ENCODE data around the gene PDHA1. TPM values are rescaled to one million over a fixed set of nuclear protein-coding genes. Genes with fewer than 3 reads are reported as not detected.

PDHA1 gene
- total RNA-seq, 1 experiment from 2014 or later = 275 TPM

GRCh38 chrX:19392703-19393102, 49.0 kb downstream of the PDHA1 start:
- Mint-ChIP-seq H3K4me1 (ENCODE audit: low read depth, unreplicated experiment) (no peaks in the 10 kb centered on the region), H3K27me3 (ENCODE audit: insufficient read depth, unreplicated experiment) (no peaks in the 10 kb centered on the region), H3K36me3 (ENCODE audit: insufficient read depth, unreplicated experiment) (no peaks in the 10 kb centered on the region), H3K4me3 (ENCODE audit: unreplicated experiment) (no peak overlapping the region), H3K27ac (ENCODE audit: unreplicated experiment) (no peak overlapping the region), H3K9me3 (ENCODE audit: unreplicated experiment) (no peaks in the 10 kb centered on the region)
- intact Hi-C loops (cut with micrococcal nuclease; ENCODE audit: unreplicated experiment) = no loop called here
- H3K27me3 ChIP-seq (replicated peaks; ENCODE audit: control insufficient read depth, insufficient read depth, low read length) = no peaks in the 10 kb centered on the region
- CTCF ChIA-PET = no interaction called here
- DNase-seq = no peak
- POLR2A ChIA-PET = no interaction called here
- no peak for TF ChIP-seq CTCF (IDR thresholded peaks at IDR 0.05; ENCODE audit: insufficient read depth in 1 of 2, low read depth in 1 of 2, low read length in 1 of 2, severe bottlenecking in 1 of 2, unreplicated experiment in 1 of 2)
- no peaks in the 10 kb centered on the region for H3K9me3 ChIP-seq
- no peaks in the 10 kb centered on the region for H3K36me3 ChIP-seq (ENCODE audit: control insufficient read depth, insufficient read depth, low read length)
- H3K4me1 ChIP-seq = no peaks in the 10 kb centered on the region
- no peak overlapping the region for H3K4me3 ChIP-seq (ENCODE audit: low read depth, low read length)
- BruUV-seq (replicated peaks) = no TSS peak

GRCh38 chrX:19403696-19404095, 60.0 kb downstream of the PDHA1 start:
- no peak for DNase-seq
- no peak overlapping the region for H3K27ac Mint-ChIP-seq (ENCODE audit: unreplicated experiment)
- Histone ChIP-seq H3K9me3 (no peaks in the 10 kb centered on the region), H3K4me1 (no peaks in the 10 kb centered on the region), H3K36me3 (ENCODE audit: control insufficient read depth, insufficient read depth, low read length) (no peaks in the 10 kb centered on the region), H3K4me3 (ENCODE audit: low read depth, low read length) (no peak overlapping the region), H3K27me3 (replicated peaks; ENCODE audit: control insufficient read depth, insufficient read depth, low read length) (no peaks in the 10 kb centered on the region)
- intact Hi-C loops (cut with micrococcal nuclease; ENCODE audit: unreplicated experiment) = no loop called here
- ChIA-PET POLR2A (no interaction called here), CTCF (no interaction called here)
- TF ChIP-seq CTCF (IDR thresholded peaks at IDR 0.05; ENCODE audit: insufficient read depth in 1 of 2, low read depth in 1 of 2, low read length in 1 of 2, severe bottlenecking in 1 of 2, unreplicated experiment in 1 of 2) = no peak
- no peaks in the 10 kb centered on the region for H3K36me3 Mint-ChIP-seq (ENCODE audit: insufficient read depth, unreplicated experiment)
- no peaks in the 10 kb centered on the region for H3K9me3 Mint-ChIP-seq (ENCODE audit: unreplicated experiment)
- no TSS peak for BruUV-seq (replicated peaks)
- H3K4me3 Mint-ChIP-seq (ENCODE audit: unreplicated experiment) = no peak overlapping the region
- peaks cover 5% of the 10 kb centered on the region for H3K27me3 Mint-ChIP-seq (ENCODE audit: insufficient read depth, unreplicated experiment)
- no peaks in the 10 kb centered on the region for H3K4me1 Mint-ChIP-seq (ENCODE audit: low read depth, unreplicated experiment)

GRCh38 chrX:19410259-19410658, 66.5 kb downstream of the PDHA1 start:
- Mint-ChIP-seq H3K4me3 (ENCODE audit: unreplicated experiment) (no peak overlapping the region), H3K27ac (ENCODE audit: unreplicated experiment) (no peak overlapping the region), H3K4me1 (ENCODE audit: low read depth, unreplicated experiment) (no peaks in the 10 kb centered on the region), H3K36me3 (ENCODE audit: insufficient read depth, unreplicated experiment) (no peaks in the 10 kb centered on the region), H3K27me3 (ENCODE audit: insufficient read depth, unreplicated experiment) (no peaks in the 10 kb centered on the region), H3K9me3 (ENCODE audit: unreplicated experiment) (peaks cover 11% of the 10 kb centered on the region)
- H3K4me3 ChIP-seq (ENCODE audit: low read depth, low read length) = no peak overlapping the region
- ChIA-PET CTCF (no interaction called here), POLR2A (no interaction called here)
- DNase-seq = no peak
- H3K9me3 ChIP-seq = no peaks in the 10 kb centered on the region
- no peaks in the 10 kb centered on the region for H3K27me3 ChIP-seq (replicated peaks; ENCODE audit: control insufficient read depth, insufficient read depth, low read length)
- H3K4me1 ChIP-seq = no peaks in the 10 kb centered on the region
- no peaks in the 10 kb centered on the region for H3K36me3 ChIP-seq (ENCODE audit: control insufficient read depth, insufficient read depth, low read length)
- BruUV-seq (replicated peaks) = no TSS peak
- no peak for TF ChIP-seq CTCF (IDR thresholded peaks at IDR 0.05; ENCODE audit: insufficient read depth in 1 of 2, low read depth in 1 of 2, low read length in 1 of 2, severe bottlenecking in 1 of 2, unreplicated experiment in 1 of 2)
- intact Hi-C loops (cut with micrococcal nuclease; ENCODE audit: unreplicated experiment) = no loop called here

Other genes with a start within 250 kb of the PDHA1 start
- not detected in 2 replicates for gene ADGRG2, start 221.5 kb upstream of the PDHA1 start, total RNA-seq (2022)
- gene MAP3K15, start 171.6 kb downstream of the PDHA1 start, total RNA-seq (2022) = 1.3 and 1.5 TPM in 2 replicates